HepG2 (cell line): ENCODE data around the gene ZAR1L. TPM values are rescaled to one million over a fixed set of nuclear protein-coding genes. Genes with fewer than 3 reads are reported as not detected.

Experiments
- CAMTA2 ChIP-seq: sonication (generic); formaldehyde crosslinking; IDR thresholded peaks from 2 replicates; pipeline ENCODE4 v1.4.0; 2020; ENCODE audit warnings: mild to moderate bottlenecking, missing genetic modification reagents, borderline replicate concordance
- CREB1 ChIP-seq, 2 experiments: fragments of 450-650 bp in 1 of 2; IDR thresholded peaks; 2 replicates each; pipeline ENCODE4 v1.6.1; 2016 to 2017; ENCODE audit warnings: control low read depth in 1 of 2, mild to moderate bottlenecking in 1 of 2, missing compliant biosample characterization in 1 of 2, missing genetic modification characterization in 1 of 2
- E2F5 ChIP-seq: sonication (generic); formaldehyde crosslinking; conservative IDR thresholded peaks from 2 replicates; pipeline ENCODE4 v1.4.0; 2020; ENCODE audit warnings: missing genetic modification reagents
- FOSL1 ChIP-seq: sonication (generic); formaldehyde crosslinking; IDR thresholded peaks from 2 replicates; pipeline ENCODE4 v1.9.0; 2021; ENCODE audit warnings: missing genetic modification reagents, borderline replicate concordance
- GTF3A ChIP-seq: sonication (generic); formaldehyde crosslinking; conservative IDR thresholded peaks from 2 replicates; pipeline ENCODE4 v1.4.0; 2020; ENCODE audit warnings: mild to moderate bottlenecking, missing genetic modification reagents
- HNF4G ChIP-seq, 2 experiments: sonication (generic) in 1 of 2; formaldehyde crosslinking in 1 of 2; IDR thresholded peaks; 2 replicates each; pipeline versions ENCODE4 v1.4.0 to v1.6.1; 2011 to 2020; ENCODE audit warnings: borderline replicate concordance in 2 of 2, low read depth in 2 of 2, mild to moderate bottlenecking in 2 of 2, low read length in 1 of 2, missing genetic modification reagents in 1 of 2, moderate library complexity in 1 of 2
- MBD4 ChIP-seq: IDR thresholded peaks from 2 replicates; pipeline ENCODE4 v1.6.1; 2012; ENCODE audit warnings: low read length, inconsistent platforms, borderline replicate concordance
- MLX ChIP-seq: IDR thresholded peaks from 2 replicates; pipeline ENCODE4 v1.6.1; 2016
- MTA3 ChIP-seq: sonication (generic); formaldehyde crosslinking; IDR thresholded peaks from 2 replicates; pipeline ENCODE4 v1.4.0; 2020; ENCODE audit warnings: missing genetic modification reagents
- NKX3-1 ChIP-seq: sonication (generic); formaldehyde crosslinking; IDR thresholded peaks from 2 replicates; pipeline ENCODE4 v1.5.0; 2020; ENCODE audit warnings: missing genetic modification reagents
- PBX3 ChIP-seq: sonication (generic); formaldehyde crosslinking; IDR thresholded peaks from 2 replicates; pipeline ENCODE4 v1.8.1; 2023; ENCODE audit warnings: missing genetic modification reagents, inconsistent platforms, borderline replicate concordance
- SETDB1 ChIP-seq: sonication (generic); formaldehyde crosslinking; IDR thresholded peaks from 2 replicates; pipeline ENCODE4 v1.5.1; 2020; ENCODE audit warnings: missing genetic modification reagents, mild to moderate bottlenecking, borderline replicate concordance
- THRA ChIP-seq: sonication (generic); formaldehyde crosslinking; IDR thresholded peaks from 2 replicates; pipeline ENCODE4 v1.4.0; 2020; ENCODE audit warnings: missing genetic modification reagents, borderline replicate concordance
- ZNF142 ChIP-seq: sonication (generic); formaldehyde crosslinking; IDR thresholded peaks from 2 replicates; pipeline ENCODE4 v1.4.0; 2020; ENCODE audit warnings: missing genetic modification reagents
- ZNF225 ChIP-seq: sonication (generic); formaldehyde crosslinking; IDR thresholded peaks from 2 replicates; pipeline ENCODE4 v1.4.0; 2020; ENCODE audit warnings: mild to moderate bottlenecking, missing genetic modification reagents
- ZNF567 ChIP-seq: sonication (generic); formaldehyde crosslinking; IDR thresholded peaks from 2 replicates; pipeline ENCODE4 v1.8.1; 2023; ENCODE audit warnings: mild to moderate bottlenecking, missing genetic modification reagents, borderline replicate concordance
- ZNF644 ChIP-seq: IDR thresholded peaks from 2 replicates; pipeline ENCODE4 v1.6.1; 2016; ENCODE audit warnings: low read depth
- polyA plus RNA-seq, 8 experiments: library from polyadenylated mRNA; depleted of rRNA in 3 of 8; stranded (reverse) in 7 of 8; unstranded in 1 of 8; fragments of >200 nt; fragmentation: Illumina TruSeq in 4 of 8; extraction: Trizol in 4 of 8; gene quantifications; 2 replicates each; pipeline versions ENCODE4 v1.2.1 to v1.2.3, GENCODE V29; 2011 to 2016; ENCODE audit warnings: low read depth in 4 of 8, missing spikeins in 1 of 8, mixed read lengths in 1 of 8; ENCODE audit not compliant: insufficient read depth in 1 of 8
- total RNA-seq, 5 experiments: library from RNA; depleted of rRNA; stranded (reverse); fragments of >200 nt; fragmentation: Illumina TruSeq; extraction: Trizol; gene quantifications; 2 replicates each; pipeline ENCODE4 v1.2.3, GENCODE V29; 2016; ENCODE audit warnings: low read depth in 1 of 5

Gene ZAR1L
- total and polyA plus RNA-seq, 2 of the 13 experiments (the other 11 are each of a cell fraction or from before 2014, with no cell fraction given): 0.09 TPM; not detected in 1

GRCh38 chr13:32315238-32316027 lies at the start of gene ZAR1L, which contains the start of gene BRCA2 (continued):
- no peak for TF ChIP-seq HNF4G (IDR thresholded peaks at IDR 0.05; ENCODE audit: borderline replicate concordance, low read depth, low read length)
- 0 out of 2 replicates have a peak, but pooled peaks have one; percentile 29 for TF ChIP-seq HNF4G (CRISPR knock-in tag; IDR thresholded peaks at IDR 0.05; ENCODE audit: borderline replicate concordance, low read depth)
- no peak for TF ChIP-seq GTF3A (CRISPR knock-in tag)
- no peak for TF ChIP-seq ZNF142
- TF ChIP-seq PBX3 (CRISPR knock-in tag): 0 out of 2 replicates have a peak, but pooled peaks have one; percentile 25
- TF ChIP-seq NKX3-1 (CRISPR knock-in tag): no peak; the same call in 1 of the 2 replicates
- no peak for TF ChIP-seq ZNF567 (CRISPR knock-in tag)
- TF ChIP-seq E2F5 (CRISPR knock-in tag): peak; percentile 97
- no peak for TF ChIP-seq MTA3
- TF ChIP-seq MLX (CRISPR knock-in tag): 0 out of 2 replicates have a peak, but pooled peaks have one; percentile 17
- no peak for TF ChIP-seq THRA (CRISPR knock-in tag)
- TF ChIP-seq SETDB1: no peak
- TF ChIP-seq ZNF644 (CRISPR knock-in tag): no peak
- TF ChIP-seq ZNF225: no peak
- TF ChIP-seq CREB1 (IDR thresholded peaks at IDR 0.05): peak; percentile 93
- TF ChIP-seq CREB1 (CRISPR knock-in tag; IDR thresholded peaks at IDR 0.05): peak; percentile 97
- no peak for TF ChIP-seq MBD4
- peak; percentile 31; the same call in 1 of the 2 replicates for TF ChIP-seq CAMTA2 (CRISPR knock-in tag)
- no peak for TF ChIP-seq FOSL1 (CRISPR knock-in tag)
